Transverse colon (tissue), 4 donors: ENCODE data around the gene SPATA16. TPM values are rescaled to one million over a fixed set of nuclear protein-coding genes. Genes with fewer than 3 reads are reported as not detected.

Source experiments
- DNase-seq: peaks from one replicate; pipeline ENCODE4 v3.0.0-alpha.2; 2019
- H3K27ac ChIP-seq, 4 donors: fragments of 200-600 bp; sonication (generic); 2 replicates each; pipeline ENCODE4 v1.5.1; 2016 to 2018; ENCODE audit warnings: inconsistent platforms in 4 of 4
- H3K27me3 ChIP-seq: fragments of 200-600 bp; sonication (generic); 2 replicates; pipeline ENCODE4 v1.5.1; 2017; ENCODE audit warnings: inconsistent platforms
- H3K36me3 ChIP-seq, 4 donors: fragments of 200-600 bp; sonication (generic); 2 replicates each; pipeline ENCODE4 v1.5.1; 2017 to 2019; ENCODE audit warnings: inconsistent platforms in 4 of 4
- H3K4me1 ChIP-seq, 4 donors: fragments of 200-600 bp; sonication (generic); 2 replicates each; pipeline ENCODE4 v1.5.1; 2017 to 2020; ENCODE audit warnings: inconsistent platforms in 4 of 4
- H3K4me3 ChIP-seq, 4 donors: fragments of 200-600 bp; sonication (generic); 1 replicate in 1 of 4; 2 replicates in 3 of 4; pipeline versions ENCODE4 v1.5.1 to v1.6.1; 2017 to 2019; ENCODE audit warnings: inconsistent platforms in 4 of 4
- H3K9me3 ChIP-seq, 2 donors: fragments of 200-600 bp; sonication (generic); 2 replicates each; pipeline ENCODE4 v1.5.1; 2017 to 2019; ENCODE audit warnings: inconsistent platforms in 2 of 2
- CTCF ChIP-seq, 5 experiments: fragments of 200-600 bp in 3 of 5; fragments of 450-650 bp in 2 of 5; sonication (generic) in 3 of 5; IDR thresholded peaks; 1 replicate in 2 of 5; 2 replicates in 3 of 5; pipeline ENCODE4 v1.5.1; 2016 to 2017; ENCODE audit warnings: antibody characterized with exemption in 5 of 5, inconsistent platforms in 3 of 5, mild to moderate bottlenecking in 2 of 5, moderate library complexity in 1 of 5
- EP300 ChIP-seq: sonication (generic); formaldehyde crosslinking; IDR thresholded peaks from one replicate; pipeline ENCODE4 v1.6.1; 2017; ENCODE audit warnings: antibody characterized with exemption, low read depth
- POLR2A ChIP-seq: fragments of 450-650 bp; IDR thresholded peaks from one replicate; pipeline ENCODE4 v1.6.1; 2016; ENCODE audit warnings: antibody characterized with exemption, mild to moderate bottlenecking, moderate library complexity
- POLR2AphosphoS5 ChIP-seq, 3 donors: sonication (generic); formaldehyde crosslinking; IDR thresholded peaks; one replicate each; pipeline ENCODE4 v1.6.1; 2016; ENCODE audit warnings: antibody characterized with exemption in 3 of 3
- WGBS, 2 donors: methylation state at CpG; one replicate each; pipeline ENCODE4 v1.1.5; 2018; ENCODE audit warnings: low coverage in 1 of 2; 5-methylcytosine and 5-hydroxymethylcytosine counted together
- in situ Hi-C, 4 donors: fragments of 200-750 bp; cut with MboI; loops; one replicate each; pipeline versions ENCODE4 v1.15.0 to v1.15.1; 2017; ENCODE audit warnings: low sequenced_read_pairs in 3 of 4, low pct_ligation_motif_present in 1 of 4, low pct_unique_long_range_greater_than_20kb in 1 of 4
- intact Hi-C: fragments of 100-400 bp; cut with DNase I; formaldehyde crosslinking; loops from one replicate; pipeline ENCODE4 v1.15.1; 2023; ENCODE audit warnings: low total_unique reads
- total RNA-seq, 4 donors: library from RNA; depleted of rRNA; stranded (reverse); fragments of >200 nt; gene quantifications; one replicate each; pipeline ENCODE4 v1.1.0, GENCODE V29; 2016

Gene SPATA16
- total RNA-seq, 4 donors from 2014 or later: not detected

DNA sequence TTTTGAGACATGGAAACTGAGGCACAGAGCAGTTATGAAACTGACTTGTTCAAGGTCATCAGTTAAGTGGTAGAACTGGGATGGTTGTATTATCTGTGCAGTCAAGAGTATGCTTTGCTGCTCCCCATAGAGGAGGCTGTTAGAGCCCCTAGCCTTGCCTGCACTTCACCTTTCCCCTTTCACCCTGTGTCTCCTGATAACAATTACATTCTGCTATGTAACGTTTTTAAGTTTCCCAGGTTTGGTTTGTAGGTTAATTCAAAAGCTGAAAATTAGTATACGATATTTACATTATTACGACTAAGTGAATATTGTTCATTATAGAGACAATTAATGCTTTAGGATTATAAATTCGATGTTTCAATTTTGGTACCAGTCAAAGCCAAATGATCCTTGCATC is 300.6 kb downstream of the SPATA16 start:
- no peak overlapping the region for H3K4me3 ChIP-seq
- TF ChIP-seq POLR2AphosphoS5 (IDR thresholded peaks at IDR 0.05) (no peak), EP300 (no peak), CTCF (IDR thresholded peaks at IDR 0.05) (no peak), POLR2A (no peak)
- no peak overlapping the region for H3K27ac ChIP-seq
- H3K9me3 ChIP-seq: no peaks in the 10 kb centered on the region
- DNase-seq: no peak
- 70 to 75% methylated on average over 4 of the region's 4 CpGs for WGBS, 2 donors
- H3K4me1 ChIP-seq: no peaks in the 10 kb centered on the region
- no peaks in the 10 kb centered on the region for H3K36me3 ChIP-seq
- no peaks in the 10 kb centered on the region for H3K27me3 ChIP-seq
- intact Hi-C loops (no loop called here), in situ Hi-C loops (no loop called here)

GRCh38 chr3:172839679-172840078 is 301.4 kb downstream of the SPATA16 start:
- no peaks in the 10 kb centered on the region for H3K27me3 ChIP-seq
- H3K4me3 ChIP-seq: no peak overlapping the region
- no peak for DNase-seq
- TF ChIP-seq POLR2A (no peak), CTCF (IDR thresholded peaks at IDR 0.05) (no peak)
- no peak overlapping the region for H3K27ac ChIP-seq
- H3K4me1 ChIP-seq: no peaks in the 10 kb centered on the region
- WGBS, 2 donors: 33 to 39% methylated on average over 2 to 4 of the region's 4 CpGs
- intact Hi-C loops (no loop called here), in situ Hi-C loops (no loop called here)
- H3K9me3 ChIP-seq: no peaks in the 10 kb centered on the region
- H3K36me3 ChIP-seq: no peaks in the 10 kb centered on the region
